Measurements from ENCODE around the gene FYN.
A peak's percentile ranks its signal among the peaks of the same experiment; 100 is the strongest.

The FYN gene

DNA sequence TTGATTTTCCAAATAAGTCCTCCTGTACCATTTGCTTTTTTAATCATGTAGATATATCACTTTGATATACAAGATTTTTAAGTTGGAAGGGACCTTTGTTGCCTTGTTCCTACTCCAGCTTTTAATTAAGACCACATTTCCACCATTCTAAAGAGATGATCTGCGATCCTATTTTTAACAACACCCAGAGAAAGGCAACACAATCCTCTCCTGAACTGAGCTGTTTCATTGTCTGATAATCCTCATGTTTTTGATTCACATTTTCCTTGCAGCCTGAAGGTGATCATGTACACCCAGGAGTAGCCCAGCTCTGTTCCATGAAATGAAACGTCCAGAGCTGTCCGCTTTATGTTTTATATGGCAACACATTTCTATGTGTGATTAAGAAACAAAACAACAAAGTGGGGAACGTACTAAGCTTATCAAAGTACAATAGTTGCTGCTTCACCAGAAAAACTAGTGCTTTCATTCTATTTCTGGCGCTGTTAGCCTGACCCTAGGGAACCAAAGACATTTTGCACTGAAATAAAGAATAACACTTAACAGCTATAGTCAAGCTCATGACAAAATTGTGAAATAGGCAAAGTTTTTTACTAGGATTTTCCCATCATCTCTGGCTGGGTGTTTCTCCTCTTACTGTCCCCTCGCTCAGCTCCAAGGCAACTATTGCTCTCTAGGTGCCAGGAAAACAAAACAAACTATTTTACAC is 245.0 kb downstream of the FYN start:
- no peak overlapping the region for H3K4me3 ChIP-seq (ENCODE audit: low read depth, low read length)
- TF ChIP-seq POLR2A (IDR thresholded peaks at IDR 0.05; ENCODE audit: extremely low read depth, insufficient read length) (no peak), MYC (IDR thresholded peaks at IDR 0.05; ENCODE audit: low read depth, low read length) (no peak)
- TF ChIP-seq, protein P1, sequence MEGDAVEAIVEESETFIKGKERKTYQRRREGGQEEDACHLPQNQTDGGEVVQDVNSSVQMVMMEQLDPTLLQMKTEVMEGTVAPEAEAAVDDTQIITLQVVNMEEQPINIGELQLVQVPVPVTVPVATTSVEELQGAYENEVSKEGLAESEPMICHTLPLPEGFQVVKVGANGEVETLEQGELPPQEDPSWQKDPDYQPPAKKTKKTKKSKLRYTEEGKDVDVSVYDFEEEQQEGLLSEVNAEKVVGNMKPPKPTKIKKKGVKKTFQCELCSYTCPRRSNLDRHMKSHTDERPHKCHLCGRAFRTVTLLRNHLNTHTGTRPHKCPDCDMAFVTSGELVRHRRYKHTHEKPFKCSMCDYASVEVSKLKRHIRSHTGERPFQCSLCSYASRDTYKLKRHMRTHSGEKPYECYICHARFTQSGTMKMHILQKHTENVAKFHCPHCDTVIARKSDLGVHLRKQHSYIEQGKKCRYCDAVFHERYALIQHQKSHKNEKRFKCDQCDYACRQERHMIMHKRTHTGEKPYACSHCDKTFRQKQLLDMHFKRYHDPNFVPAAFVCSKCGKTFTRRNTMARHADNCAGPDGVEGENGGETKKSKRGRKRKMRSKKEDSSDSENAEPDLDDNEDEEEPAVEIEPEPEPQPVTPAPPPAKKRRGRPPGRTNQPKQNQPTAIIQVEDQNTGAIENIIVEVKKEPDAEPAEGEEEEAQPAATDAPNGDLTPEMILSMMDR (IDR thresholded peaks at IDR 0.05; ENCODE audit: low read depth, low read length) = no peak
- TF ChIP-seq, protein P2, sequence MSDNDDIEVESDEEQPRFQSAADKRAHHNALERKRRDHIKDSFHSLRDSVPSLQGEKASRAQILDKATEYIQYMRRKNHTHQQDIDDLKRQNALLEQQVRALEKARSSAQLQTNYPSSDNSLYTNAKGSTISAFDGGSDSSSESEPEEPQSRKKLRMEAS (IDR thresholded peaks at IDR 0.05; ENCODE audit: low read depth, low read length) = no peak
- no peak for DNase-seq (ENCODE audit: low read depth)

DNA sequence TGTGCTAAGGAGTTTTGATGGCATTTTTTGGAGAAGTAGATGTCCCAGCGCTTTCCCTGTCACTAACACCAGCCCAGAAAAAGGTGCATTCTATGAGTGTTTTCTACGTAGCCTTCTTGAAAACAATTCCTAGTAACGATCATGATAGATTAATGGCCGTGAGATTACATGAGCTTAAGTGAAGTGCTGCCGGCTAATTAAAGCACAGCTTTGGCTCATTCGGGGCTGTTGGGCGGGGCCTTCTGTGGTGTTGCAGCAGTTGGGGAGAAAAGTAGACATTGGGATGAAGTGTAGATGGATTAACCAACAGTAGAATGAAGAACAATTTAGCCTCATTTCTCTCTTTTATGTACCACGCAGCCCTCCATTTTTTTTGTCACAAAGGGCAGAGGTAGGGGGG is 246.8 kb downstream of the FYN start:
- TF ChIP-seq POLR2A (IDR thresholded peaks at IDR 0.05; ENCODE audit: extremely low read depth, insufficient read length) (no peak), MYC (IDR thresholded peaks at IDR 0.05; ENCODE audit: low read depth, low read length) (no peak)
- TF ChIP-seq, protein P2 (IDR thresholded peaks at IDR 0.05; ENCODE audit: low read depth, low read length) = no peak
- TF ChIP-seq, protein P1 (IDR thresholded peaks at IDR 0.05; ENCODE audit: low read depth, low read length) = no peak
- no peak overlapping the region for H3K4me3 ChIP-seq (ENCODE audit: low read depth, low read length)
- no peak for DNase-seq (ENCODE audit: low read depth)

DNA sequence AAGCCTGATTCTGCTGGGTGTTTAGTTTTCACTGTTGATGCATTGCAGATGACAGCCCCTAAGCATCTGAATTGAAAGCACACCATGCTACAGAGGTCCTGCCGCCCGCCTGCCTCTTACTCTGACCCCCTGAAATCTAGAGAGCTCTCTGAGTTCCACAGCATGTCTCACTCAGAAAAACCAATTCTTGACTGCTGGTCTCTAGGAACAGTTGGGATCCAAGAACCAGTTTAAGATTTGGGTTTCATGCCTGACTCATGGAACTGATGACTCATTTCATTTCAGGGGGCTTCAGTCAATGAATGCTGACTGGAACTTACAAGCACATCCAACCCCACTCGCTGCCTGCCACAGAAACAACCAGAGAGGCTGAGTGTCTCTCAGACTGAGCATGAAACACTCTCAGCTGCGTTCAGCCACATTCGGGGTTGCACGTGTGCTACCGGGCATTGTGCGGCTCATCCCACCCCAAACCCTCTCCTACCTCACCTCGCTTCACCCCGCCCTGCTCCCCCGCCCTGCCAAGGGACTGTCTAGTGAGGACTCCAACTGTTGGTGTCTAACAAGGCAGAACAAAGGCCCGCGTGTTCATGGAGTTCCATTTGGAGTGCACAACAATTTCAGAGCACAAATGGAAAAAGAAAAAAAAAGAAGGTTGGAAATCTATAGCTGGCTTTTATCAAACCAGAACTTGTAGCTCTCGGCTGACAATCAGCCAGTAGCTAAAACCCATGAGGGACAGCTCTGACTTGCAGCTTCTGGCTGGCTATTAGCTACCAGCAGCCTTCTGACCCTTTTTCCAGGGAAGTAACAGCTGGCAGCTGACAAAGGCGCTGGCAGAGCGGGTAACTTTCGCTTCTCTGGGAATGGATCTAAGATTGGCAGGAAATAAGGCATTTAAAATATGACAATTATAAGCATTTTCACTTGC is 247.5 kb downstream of the FYN start:
- no peak for DNase-seq (ENCODE audit: low read depth)
- TF ChIP-seq, protein P1 (IDR thresholded peaks at IDR 0.05; ENCODE audit: low read depth, low read length) = no peak
- TF ChIP-seq MYC (IDR thresholded peaks at IDR 0.05; ENCODE audit: low read depth, low read length) = no peak
- no peak for TF ChIP-seq POLR2A (IDR thresholded peaks at IDR 0.05; ENCODE audit: extremely low read depth, insufficient read length)
- TF ChIP-seq, protein P2 (IDR thresholded peaks at IDR 0.05; ENCODE audit: low read depth, low read length) = no peak

DNA sequence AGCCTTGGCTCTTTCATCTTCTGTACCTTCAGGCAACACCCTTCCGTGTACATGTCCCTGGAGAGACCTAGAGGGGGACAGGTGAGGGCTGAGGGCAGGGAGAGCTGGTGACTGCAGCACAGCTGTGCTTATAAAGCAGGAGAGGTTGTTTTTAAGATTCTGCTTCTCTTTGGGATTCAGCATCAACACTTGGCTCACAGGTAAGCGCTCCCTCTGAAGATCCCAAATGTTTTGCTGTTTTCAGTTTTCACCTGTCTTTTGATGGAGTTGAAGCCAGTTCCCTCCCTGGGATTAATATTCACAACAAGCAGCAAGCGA is 248.2 kb downstream of the FYN start:
- no peak for DNase-seq (ENCODE audit: low read depth)
- TF ChIP-seq, protein P2 (IDR thresholded peaks at IDR 0.05; ENCODE audit: low read depth, low read length) = no peak
- TF ChIP-seq, protein P1 (IDR thresholded peaks at IDR 0.05; ENCODE audit: low read depth, low read length) = no peak
- TF ChIP-seq POLR2A (IDR thresholded peaks at IDR 0.05; ENCODE audit: extremely low read depth, insufficient read length) (no peak), MYC (IDR thresholded peaks at IDR 0.05; ENCODE audit: low read depth, low read length) (no peak)
- no peak overlapping the region for H3K4me3 ChIP-seq (ENCODE audit: low read depth, low read length)

More for the DNA sequence above, 247.5 kb downstream of the FYN start:
- no peak overlapping the region for H3K4me3 ChIP-seq (ENCODE audit: low read depth, low read length)

DNA sequence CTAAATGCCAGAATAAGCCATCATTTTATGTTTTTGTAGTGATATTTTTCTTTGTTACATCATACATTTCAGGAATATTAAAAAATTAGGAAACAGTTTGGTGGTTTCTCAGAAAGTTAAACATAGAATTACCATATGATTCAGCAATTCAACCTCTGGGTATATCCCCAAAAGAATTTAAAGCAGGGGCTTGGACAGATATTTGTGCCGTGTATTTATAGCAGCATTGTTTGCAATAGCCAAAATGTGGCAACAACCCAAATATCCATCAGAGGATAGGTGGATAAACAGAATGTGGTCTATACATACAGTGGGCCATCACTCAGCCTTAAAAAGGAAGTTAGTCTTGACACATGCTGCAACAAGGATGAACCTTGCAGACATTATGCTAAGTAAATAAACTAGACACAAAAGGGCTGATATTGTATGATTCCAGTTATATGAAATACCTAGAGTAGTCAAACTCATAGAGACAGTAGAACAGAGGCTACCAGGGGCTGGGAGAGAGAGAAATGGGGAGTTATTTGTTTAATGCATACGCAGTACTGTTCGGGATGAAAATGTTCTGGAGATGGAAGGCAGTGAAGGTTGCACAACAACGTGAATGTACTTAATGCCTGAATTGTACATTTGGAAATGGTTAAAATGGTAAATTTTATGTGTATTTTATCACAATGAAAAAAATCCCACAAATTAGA is 248.7 kb downstream of the FYN start:
- TF ChIP-seq MYC (IDR thresholded peaks at IDR 0.05; ENCODE audit: low read depth, low read length) = no peak
- TF ChIP-seq, protein P1 (IDR thresholded peaks at IDR 0.05; ENCODE audit: low read depth, low read length) = no peak
- TF ChIP-seq POLR2A (IDR thresholded peaks at IDR 0.05; ENCODE audit: extremely low read depth, insufficient read length) = no peak
- H3K4me3 ChIP-seq (ENCODE audit: low read depth, low read length) = no peak overlapping the region
- DNase-seq (ENCODE audit: low read depth) = peak; percentile 30
